ENCODE data around the gene ALK.

- no peak for TF ChIP-seq CTCF (conservative IDR thresholded peaks at IDR 0.05)
- TF ChIP-seq ZFX (IDR thresholded peaks at IDR 0.05), result no peak
Measured at GRCh38 chr2:29612568-29612967, 308.8 kb downstream of the ALK start.
